Activated CD8-positive, alpha-beta memory T cell treated with anti-CD3 and anti-CD28 coated beads, Interleukin-2, amount 50 U/mL, for 4 hours (primary cell): Measurements from ENCODE around the gene INCA1.
A peak's percentile ranks its signal among the peaks of the same experiment; 100 is the strongest.

ENCODE experiments used
- DNase-seq: peaks from one replicate; pipeline ENCODE4 v3.0.0-alpha.2; 2020

The INCA1 gene

DNA sequence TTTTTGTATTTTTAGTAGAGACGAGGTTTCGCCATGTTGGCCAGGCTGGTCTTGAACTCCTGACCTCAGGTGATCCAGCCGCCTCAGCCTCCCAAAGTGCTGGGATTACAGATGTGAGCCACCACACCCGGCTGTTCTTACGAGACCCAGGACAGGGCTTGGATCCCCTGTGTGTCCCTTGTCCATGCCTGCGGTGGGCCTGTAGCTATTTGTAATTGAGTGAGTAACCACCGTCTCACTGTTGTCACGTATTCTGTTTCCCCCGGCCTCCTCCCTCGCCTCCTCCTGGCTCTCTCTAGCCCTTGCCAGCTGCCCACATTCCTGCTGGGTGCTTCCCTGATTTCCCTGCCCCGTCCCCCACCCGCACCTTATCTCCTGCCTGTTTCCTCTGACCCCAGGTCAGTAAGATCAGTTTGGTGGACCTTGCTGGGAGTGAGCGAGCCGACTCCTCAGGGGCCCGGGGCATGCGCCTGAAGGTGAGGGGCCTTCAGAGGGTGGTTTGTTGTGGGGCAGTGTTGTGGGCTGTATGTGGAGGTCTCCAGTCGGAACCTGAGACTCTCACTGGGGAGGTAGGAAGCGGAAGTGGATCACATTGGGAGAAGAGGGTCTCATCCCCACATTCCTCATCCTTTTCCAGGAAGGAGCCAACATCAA lies 6.0 kb upstream of the INCA1 start:
- DNase-seq, result no peak

DNA sequence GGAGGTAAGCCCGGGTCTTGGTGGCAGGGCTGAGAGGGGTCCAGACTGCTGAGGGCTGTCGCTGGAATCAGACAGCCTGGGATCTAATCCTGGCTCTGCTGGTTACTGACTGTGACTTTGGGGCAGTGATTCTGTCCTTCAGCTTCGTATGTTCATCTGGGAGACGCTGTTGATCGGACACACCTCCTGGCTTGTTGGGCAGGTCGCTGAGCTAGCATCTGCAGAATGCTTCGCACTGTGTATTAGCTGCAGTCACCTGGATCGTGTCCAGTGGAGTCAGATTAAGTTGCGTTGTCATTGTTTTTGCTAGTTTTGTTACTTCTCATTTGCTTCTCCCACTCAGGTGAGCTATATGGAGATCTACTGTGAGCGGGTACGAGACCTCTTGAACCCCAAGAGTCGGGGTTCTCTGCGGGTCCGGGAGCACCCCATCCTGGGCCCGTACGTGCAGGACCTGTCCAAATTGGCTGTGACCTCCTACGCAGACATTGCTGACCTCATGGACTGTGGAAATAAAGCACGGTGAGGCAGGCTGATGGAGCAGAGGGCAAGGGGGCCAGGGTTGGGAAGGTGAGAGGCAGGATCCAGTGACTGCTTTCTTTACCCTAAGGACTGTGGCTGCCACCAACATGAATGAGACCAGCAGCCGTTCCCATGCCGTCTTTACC lies 4.9 kb upstream of the INCA1 start:
- no peak for DNase-seq

DNA sequence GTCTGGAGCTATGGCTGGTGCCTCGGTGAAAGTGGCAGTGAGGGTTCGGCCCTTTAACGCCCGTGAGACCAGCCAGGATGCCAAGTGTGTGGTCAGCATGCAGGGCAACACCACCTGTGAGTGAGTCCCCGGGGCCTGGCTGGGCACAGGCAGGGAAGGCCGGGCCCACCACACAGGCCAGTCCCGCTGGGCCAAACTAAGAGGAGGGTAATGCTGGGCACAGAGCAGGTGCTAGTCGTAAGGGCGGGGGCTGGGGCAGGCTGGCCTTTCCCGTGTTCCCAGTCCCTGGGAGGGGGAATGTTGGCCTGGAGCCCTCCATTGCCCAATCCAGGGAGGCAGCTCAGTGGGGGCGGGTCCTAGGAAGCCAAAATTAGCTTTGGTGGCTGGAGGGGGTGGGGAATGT lies 2.9 kb upstream of the INCA1 start:
- DNase-seq, result no peak

DNA sequence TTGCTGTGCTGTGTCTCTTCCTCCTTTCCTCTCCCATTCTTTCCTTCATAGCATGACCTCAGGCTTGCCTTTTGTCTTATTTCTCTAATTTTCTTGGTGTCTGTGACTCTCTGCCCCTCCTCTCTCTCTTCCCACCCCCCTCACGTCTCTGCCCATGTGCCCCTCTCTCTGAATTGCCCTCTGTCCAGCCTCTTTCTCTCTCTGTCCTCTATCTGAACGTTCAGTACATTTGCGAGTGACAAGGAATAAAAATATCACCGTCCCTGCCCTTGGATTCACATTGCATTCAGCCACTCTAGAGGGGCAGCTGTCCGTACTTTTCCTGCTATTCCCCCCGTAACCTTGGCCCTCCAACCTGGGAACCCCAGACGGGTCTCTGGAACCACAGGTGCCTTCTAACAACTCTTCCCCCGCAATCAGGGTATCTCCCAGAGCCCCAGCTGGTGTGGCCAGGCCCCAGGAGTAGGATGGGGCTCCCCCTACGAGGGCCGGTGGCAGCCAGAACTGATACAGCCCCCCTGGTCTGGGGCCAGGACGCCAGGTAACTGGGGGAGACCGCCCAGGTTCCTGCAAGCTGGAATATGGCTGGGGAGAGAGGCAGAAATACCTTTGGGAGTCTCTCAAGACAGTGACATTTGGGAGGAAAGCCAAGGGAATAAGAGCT lies 2.2 kb upstream of the INCA1 start:
- DNase-seq, result no peak

DNA sequence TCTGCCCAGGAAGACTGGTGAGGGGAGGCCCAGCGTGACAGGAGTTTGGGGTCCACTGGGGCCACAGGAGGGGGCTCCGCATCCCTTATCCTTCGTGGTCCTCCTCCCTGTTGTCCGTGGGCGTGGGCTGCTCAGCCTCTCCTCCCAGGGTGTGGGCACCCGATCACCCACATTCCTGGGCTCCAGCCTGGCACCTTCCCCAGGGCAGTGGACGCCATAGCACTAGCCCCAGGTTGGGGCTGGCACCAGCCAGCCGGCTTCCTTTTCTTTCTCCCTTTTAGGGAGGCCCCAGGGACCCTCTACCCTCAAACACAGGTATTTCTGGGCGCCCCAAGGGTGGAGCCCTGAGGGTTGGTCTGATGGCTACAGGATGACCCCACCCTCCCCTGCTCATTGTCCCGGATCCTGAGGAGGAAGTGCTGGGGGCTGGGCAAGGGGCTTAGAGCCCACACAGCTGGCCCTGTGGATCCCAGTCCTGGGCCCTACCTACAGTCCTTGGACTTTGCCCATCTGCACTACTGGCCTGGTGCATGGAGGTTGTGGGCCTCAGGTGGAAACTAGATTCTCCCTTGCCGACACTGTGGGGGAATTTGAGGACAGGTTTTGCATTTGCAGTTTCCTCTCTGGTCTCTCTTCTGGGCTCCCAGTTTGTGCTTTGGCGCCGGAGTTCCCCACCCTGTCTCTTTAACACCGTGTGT lies 1.6 kb upstream of the INCA1 start:
- no peak for DNase-seq

DNA sequence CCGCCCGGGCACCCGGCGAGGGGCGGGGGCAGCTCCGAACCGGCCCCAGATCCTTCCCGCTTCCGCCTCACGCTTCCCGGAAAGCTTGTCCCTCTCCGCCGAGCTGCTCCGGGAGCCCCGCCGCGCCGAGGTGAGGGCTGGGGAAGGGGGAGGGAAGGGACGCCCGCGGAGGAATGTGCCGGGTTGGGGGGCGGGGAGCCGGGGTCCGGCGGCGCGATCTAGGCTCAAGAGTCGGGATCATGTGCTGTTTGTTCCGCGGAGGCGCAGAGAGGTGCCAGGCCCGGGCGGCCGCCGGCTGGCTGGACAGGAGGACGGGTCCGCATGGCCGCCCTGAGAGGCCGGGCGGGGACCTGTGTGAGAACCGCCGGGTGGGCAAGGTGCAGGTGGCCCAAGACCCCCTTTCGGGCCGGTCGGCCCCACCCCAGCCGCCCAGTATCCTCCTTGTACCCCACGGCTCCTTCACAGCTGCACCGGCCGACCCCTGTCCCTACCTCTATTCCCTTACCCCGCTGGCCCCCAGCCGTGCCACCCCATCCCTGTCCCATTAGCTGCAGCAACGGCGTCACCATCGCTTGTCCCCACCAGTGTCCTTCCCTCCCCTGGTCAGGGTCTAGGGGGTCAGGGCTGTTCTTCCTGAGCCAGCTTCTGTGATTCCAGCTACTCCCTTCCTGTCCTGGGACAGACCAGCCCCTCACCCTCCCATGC lies 857 bp upstream of the INCA1 start:
- peak; percentile 34 for DNase-seq

DNA sequence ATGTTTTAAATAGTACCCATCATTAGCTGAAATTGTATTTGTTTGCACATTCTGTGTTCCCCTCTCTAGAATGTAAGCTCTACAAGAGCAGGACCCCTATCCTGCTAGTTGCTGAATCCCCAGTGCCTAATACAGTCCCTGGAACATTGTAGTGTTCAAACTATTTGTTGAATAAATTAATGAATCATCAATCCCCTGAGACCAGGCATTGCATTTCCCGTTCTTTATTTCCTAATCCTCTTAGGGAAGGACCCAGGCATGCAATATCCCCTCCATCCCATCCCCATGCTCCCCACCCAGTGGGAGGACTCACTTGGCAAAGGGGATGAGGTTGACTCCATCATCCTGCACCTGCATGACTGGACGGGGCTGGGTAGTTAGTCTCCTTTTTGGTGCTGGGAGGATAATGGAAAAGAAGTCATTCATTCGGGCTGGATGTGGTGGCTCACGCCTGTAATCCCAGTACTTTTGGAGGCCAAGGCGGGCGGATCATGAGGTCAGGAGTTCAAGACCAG lies 3.2 kb downstream of the INCA1 start:
- no peak for DNase-seq

DNA sequence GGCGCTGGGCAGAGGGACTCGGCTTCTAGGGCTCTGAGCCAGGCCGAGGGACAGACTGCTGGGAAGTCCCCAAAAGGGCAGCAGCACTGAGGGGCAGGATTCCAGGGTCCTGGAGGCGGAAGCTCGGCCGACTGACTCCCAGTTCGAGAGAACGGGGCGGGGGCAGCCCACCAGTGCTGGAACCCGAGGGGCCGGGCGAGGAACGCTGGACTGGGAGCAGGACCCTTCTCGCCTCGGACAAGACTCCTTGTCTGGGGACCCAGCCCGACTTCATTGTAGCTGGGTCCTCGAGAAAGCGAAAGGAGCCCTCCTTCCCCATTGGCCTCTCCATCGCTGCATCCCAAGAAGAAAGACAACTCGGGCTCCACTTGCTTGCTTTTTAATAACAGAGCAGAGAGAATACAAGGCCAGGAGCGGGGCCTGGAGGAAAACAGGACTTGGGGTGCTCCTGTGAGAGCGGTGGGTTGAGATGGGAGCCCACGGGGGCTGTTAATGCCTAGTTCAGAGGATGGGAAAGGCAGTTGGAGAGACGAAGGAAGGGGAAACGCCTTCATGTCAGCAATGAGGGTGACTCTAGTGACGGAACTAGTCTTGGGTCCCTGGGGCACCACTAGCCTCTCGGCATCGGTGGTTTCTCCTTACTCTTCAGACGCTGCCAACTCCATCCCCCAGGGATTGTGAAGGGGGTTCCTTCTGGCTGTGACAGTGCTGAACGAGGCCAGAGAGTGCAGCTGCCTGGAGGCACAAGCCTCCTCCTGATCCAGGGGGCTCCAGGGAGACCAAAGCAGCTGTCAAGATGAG lies 9.4 kb downstream of the INCA1 start:
- no peak for DNase-seq

DNA sequence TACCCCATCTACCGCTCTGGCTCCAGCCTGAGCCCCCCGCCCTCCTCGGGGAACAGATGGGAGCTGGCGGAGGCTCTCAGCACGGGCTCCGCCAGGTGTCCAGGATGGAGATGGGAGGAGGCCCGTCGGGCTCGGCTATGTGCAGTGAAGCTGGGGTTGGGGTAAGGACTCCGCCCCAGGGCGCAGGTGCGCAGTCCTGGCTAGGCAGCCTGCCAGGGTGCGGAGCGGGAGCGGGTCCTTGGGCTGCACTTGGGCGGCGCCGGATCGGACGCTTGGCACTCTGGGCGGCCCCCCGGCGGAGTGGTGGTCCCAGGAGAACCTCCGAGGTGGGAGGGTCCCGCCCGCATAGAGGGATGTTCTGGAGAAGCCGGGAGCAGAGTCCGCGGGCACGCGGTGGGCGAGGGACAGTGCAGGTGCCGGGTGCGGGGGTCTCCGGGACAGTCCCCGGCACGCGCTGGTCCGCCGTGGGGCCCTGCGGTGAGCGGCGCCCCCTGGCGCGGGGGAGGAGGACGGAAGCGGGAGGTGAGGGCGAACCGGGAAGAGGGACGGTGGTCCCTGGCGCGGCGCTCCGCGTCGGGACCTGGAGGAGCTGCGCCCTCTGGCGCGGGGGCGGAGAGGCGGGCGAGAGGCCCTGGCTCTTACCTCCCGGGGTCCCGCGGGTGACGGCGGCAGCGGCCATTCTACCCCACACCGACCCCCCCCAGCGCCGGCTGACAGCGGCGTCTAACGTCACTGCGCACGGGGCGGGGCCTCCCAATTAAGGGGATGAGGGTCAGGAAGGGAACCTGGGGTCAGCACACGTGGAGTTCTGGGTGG lies 10.2 kb downstream of the INCA1 start, which contains the start of gene CAMTA2:
Gene CAMTA2, minus strand, starts transcription at position 725 of the 816 bp plus-strand sequence. CDS start 1,453 bp downstream, outside the sequence.
- DNase-seq, result peak; percentile 91

DNA sequence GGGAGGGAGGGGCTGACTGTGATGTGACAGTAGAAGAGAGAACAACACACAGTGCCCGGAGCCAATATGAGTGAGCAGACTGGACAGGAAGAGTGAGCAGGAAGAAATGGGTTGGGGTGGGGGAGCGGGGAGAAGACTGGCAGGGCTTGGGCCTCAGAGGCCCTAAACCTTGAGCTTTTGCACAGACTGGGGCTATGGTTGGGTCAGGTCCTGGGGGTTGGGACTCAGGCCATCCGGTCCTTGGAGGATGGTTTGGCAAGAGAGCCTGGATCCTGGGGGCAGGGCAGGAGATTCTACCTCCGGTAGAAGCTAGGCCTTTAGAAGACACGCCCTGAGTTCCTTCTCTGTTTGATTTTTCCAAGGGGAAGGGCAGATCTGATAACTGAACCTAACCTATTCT lies 10.9 kb downstream of the INCA1 start:
- no peak for DNase-seq

DNA sequence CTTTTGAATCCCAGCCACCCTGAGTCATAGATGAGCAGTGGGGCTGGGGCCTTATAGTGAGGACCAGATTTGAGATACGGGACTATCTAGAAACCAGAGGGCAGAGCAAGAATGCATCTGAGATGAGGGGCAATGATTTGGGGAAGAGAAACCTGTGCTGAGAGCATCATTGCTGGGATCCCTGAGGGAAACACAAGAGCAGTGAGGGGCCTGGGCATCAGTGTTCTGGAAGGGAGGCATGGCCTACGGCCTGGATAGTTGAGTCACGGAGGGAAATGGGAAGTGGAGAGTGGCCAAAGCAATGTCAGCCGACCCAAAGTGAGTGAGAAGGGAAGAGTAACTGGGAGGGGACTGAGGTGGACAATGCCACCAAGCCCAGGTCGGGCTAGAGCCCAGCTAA lies 15.0 kb downstream of the INCA1 start:
- no peak for DNase-seq

DNA sequence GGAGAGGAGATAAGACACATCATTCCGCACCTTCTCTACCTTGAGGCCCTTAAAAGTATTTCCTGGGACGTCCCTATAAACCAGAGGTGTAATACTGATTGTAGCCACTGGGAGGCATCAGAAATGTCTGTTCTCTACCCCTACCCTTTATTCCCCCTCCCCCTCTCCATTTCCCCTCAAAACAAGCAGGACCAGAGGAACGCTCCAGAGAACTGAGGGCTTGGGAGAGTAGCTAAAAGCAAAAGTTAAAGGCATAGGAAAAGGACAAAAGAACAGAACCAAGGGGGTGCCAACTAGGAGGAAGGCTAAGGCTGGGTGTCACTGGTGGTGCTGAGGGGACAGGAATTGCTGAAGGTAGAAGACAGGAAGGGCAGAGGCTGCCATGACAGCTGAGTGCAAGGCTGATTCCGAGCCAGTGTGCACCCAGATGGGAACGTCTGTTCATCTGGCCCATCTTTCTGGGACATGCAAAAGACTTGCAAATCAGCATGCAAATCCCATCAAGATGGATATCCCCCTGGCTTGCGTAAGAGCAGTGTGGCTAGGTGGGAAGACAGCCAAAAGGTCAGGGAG lies 16.6 kb downstream of the INCA1 start:
- DNase-seq, result no peak

DNA sequence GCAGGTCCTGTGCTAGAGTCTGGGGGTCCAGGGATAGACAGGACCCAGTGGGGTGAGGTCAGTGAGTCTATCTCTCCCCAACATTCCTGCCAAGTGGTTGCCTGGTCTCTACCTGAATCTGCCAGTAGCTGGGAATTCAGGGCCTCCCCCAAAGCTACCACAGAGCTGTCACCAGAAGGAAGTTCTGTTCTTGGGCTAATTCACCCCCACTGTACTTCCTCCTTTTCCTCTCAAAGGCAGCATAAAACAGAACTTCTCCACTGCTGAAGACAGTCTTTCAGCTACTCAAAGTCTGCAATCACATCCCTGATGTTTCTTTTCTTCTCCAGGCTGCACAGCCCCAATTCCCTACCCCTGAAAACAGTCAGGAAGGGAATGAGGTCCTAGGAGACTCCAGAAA lies 18.6 kb downstream of the INCA1 start:
- DNase-seq, result no peak

DNA sequence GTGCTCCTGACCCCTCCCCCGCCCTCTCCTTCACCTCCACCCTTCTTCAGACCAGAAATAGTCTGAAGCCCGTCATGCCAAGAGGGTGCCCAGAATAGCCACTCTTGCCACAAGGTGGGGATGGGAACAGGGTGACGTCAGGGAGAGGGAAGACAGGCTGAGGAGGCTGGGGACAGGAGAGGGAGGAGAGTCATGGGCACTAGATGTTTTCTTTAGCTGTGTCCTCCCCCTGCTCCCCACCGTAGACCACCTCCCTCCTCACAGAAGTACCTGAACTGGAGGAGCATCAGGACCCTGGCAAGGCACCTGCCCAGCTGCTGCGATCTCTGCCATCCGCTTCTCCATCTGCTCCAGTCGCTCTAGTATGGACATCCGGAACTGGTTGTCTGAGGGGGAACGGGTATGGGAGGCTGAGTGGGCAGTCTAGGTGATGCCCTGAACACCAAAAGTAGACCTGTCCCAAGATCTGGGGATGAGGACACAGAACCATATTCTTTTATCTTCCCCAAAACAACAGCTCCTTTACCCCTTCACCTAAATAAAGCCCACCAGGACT lies 23.1 kb downstream of the INCA1 start:
- no peak for DNase-seq

DNA sequence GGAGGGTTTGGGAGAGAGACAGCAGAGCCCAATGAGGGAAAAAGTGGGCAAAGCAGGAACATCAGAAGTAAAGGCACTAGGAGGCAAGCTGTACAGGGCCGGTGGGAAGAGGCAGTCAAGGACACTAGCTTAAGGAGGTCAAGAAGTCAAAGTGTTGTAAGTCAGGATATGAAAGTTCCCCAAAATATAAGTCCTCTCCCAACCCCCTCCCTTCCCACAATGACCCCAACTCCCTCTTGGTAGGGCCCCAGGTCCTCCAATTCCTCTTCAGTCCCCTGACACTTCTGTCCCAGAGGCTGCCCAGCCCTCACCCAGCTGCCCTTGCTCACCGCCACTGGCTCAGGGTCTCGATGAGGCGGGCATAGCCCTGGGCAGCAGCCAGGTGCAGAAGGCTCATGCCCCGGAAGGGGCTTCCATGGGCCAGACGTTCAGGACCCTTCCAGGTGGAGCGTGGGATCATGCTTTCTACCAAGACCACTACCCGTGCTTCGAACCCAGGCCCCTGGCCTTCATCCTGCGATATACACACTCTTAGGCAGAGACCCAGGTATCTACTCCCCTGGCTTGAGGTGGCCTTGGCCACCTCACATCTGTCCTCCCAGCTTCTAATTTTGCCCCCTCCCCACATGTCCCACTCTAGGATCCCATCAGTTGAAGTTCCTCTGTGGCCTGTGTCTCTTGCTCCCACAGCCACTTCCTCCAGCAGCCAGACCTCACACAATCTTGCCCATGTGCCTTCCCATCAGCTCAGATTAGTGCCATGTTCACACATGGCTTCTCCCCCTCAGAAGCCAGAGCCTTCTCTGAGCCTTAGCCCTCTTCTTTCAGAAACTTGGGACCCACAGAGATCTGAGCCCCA lies 23.8 kb downstream of the INCA1 start:
- no peak for DNase-seq

DNA sequence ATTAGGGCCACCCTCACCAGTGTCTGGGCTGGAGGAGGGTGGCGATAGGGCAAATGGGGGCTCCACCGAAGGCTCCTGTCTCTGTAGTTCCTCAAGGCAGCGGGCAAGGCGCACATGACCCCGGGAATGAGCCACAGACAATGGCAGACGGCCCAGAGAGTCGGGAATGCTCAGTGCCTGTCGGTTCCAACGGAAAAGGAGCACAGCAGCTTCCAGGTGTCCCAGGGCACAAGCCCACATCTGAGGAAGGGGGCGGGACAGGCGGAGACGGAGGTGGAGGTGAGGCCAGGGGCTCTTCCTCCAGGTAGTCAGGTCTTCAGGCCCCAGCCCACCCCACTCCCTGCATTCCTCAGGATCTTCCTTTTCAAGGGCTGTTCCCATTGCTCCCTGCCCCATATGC lies 24.6 kb downstream of the INCA1 start:
- DNase-seq, result no peak

DNA sequence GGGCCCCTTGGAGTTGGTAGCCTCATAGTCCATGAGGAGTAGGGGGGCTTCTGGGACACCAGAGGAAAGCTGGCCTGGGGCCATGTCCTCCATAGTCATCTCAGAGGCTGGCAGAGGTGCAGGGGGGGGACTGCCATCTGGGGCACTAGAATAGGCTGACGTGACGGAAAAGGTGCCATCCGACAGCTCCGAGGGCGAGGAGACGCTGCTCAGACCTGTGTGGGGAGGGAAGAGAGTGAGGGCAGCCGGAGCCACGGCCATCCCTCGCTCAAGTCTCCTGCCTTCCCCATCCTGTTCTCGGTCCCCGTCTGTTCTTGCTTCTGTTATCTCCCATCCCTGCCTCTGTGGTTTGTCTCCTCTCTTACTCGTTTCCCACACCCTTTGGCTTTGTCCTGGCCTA lies 25.0 kb downstream of the INCA1 start:
- no peak for DNase-seq

DNA sequence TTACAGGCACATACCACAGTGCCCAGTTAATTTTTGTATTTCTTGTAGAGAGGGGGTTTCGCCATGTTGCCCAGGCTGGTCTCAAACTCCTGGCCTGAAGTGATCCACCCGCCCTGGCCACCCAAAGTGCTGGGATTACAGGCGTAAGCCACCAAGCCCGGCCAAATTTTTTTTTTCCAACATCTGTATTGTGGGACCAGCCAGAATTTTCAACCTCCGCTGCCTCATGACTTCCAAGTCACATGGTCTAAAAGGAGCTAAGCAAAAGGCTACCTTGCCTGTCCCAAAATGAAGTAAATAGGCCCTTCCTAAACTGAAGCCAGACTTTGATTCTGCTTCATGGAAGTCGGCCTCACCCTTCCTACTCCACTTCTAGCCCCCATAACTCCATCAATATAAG lies 25.5 kb downstream of the INCA1 start:
- DNase-seq, result no peak

DNA sequence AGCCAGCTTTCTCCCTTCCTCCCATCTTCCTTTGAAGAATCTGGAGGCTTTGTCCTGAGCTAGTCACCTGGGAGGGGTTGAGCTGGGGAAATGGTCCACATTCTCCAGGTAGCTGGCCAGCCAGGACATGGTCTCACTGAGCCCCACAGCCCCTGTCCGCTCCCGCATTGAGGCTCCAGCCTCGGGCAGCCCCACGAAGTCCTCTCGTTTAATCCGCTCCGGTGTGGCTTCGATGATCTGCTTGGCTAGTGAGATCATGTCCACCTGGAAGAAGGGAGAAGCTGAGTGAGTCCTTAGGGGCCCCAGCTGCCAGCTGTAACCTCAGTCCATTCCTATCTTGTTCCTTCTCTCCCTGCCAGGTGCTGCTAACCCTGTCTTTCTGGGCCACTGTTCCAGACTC lies 27.0 kb downstream of the INCA1 start:
- no peak for DNase-seq
